Loucy (cell line): Measurements from ENCODE around the gene GPM6B.

Experiments
- EZH2phosphoT487 ChIP-seq: fragments of 200-600 bp; IDR thresholded peaks from 2 replicates; pipeline ENCODE4 v1.6.1; 2018; ENCODE audit warnings: antibody characterized with exemption, mild to moderate bottlenecking, moderate library complexity, borderline replicate concordance
- TF ChIP-seq, protein P1 (sequence below): fragments of 200-600 bp; sonication (generic); conservative IDR thresholded peaks from 2 replicates; pipeline ENCODE4 v1.5.1; 2014; ENCODE audit warnings: mild to moderate bottlenecking, antibody characterized with exemption, low read length

DNA sequence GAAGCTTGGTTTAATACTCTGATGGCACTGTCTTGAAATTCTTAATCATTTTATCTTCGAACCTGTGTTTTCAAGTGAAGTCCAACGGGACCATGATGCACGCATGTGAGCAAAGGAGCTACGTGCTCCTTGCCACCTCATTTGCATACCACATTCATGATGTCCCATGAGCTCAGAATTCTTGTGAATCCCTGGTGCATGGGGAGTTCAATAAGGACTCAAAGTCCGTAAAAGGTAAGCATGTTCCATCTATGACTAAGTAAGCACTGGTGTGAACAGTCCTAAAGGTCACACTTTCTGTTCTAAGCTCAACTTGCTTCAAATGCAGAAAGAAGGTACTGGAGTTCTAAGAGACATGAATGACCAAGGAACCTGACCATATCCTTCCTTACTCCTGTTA is 13.1 kb upstream of the GPM6B start:
- TF ChIP-seq, protein P1, sequence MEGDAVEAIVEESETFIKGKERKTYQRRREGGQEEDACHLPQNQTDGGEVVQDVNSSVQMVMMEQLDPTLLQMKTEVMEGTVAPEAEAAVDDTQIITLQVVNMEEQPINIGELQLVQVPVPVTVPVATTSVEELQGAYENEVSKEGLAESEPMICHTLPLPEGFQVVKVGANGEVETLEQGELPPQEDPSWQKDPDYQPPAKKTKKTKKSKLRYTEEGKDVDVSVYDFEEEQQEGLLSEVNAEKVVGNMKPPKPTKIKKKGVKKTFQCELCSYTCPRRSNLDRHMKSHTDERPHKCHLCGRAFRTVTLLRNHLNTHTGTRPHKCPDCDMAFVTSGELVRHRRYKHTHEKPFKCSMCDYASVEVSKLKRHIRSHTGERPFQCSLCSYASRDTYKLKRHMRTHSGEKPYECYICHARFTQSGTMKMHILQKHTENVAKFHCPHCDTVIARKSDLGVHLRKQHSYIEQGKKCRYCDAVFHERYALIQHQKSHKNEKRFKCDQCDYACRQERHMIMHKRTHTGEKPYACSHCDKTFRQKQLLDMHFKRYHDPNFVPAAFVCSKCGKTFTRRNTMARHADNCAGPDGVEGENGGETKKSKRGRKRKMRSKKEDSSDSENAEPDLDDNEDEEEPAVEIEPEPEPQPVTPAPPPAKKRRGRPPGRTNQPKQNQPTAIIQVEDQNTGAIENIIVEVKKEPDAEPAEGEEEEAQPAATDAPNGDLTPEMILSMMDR: no peak
- no peak for TF ChIP-seq EZH2phosphoT487
